K562 (cell line): ENCODE data around the gene STUB1. TPM values are rescaled to one million over a fixed set of nuclear protein-coding genes. Genes with fewer than 3 reads are reported as not detected.

Experiments
- CEBPG ChIP-seq, 3 experiments: fragments of 200-800 bp in 1 of 3; sonication (Bioruptor generic) in 1 of 3; sonication (generic) in 1 of 3; formaldehyde crosslinking in 1 of 3; IDR thresholded peaks in 2 of 3; conservative IDR thresholded peaks in 1 of 3; 2 replicates each; pipeline versions ENCODE4 v1.6.1 to v1.8.0; 2016 to 2022; ENCODE audit warnings: missing compliant biosample characterization in 2 of 3, missing genetic modification characterization in 2 of 3, mild to moderate bottlenecking in 1 of 3, missing genetic modification reagents in 1 of 3
- CHD1 ChIP-seq: fragments of 200-600 bp; sonication (generic); IDR thresholded peaks from one replicate; pipeline ENCODE4 v1.6.1; 2012; ENCODE audit warnings: mild to moderate bottlenecking, moderate library complexity, low read length, inconsistent platforms
- DPF2 ChIP-seq: fragments of 450-650 bp; IDR thresholded peaks from 2 replicates; pipeline ENCODE4 v1.6.1; 2016
- EZH2 ChIP-seq: IDR thresholded peaks from 2 replicates; pipeline ENCODE4 v1.6.1; 2012; ENCODE audit warnings: low read depth, mild to moderate bottlenecking, inconsistent platforms, low read length, borderline replicate concordance
- KDM4B ChIP-seq, 2 experiments: fragments of 450-650 bp in 1 of 2; sonication (generic) in 1 of 2; IDR thresholded peaks; 2 replicates each; pipeline ENCODE4 v1.6.1; 2016 to 2017; ENCODE audit warnings: borderline replicate concordance in 2 of 2, antibody characterized with exemption in 1 of 2, low read depth in 1 of 2, mild to moderate bottlenecking in 1 of 2
- MCM2 ChIP-seq: fragments of 450-650 bp; IDR thresholded peaks from 2 replicates; pipeline ENCODE4 v1.6.1; 2017; ENCODE audit warnings: low read depth, mild to moderate bottlenecking
- NR4A1 ChIP-seq, 2 experiments: fragments of 250-450 bp in 1 of 2; fragments of 450-650 bp in 1 of 2; sonication (Bioruptor Pico) in 1 of 2; IDR thresholded peaks; 2 replicates each; pipeline versions ENCODE4 v1.4.0 to v1.6.1; 2016 to 2020; ENCODE audit warnings: mild to moderate bottlenecking in 2 of 2, missing compliant biosample characterization in 1 of 2, missing genetic modification characterization in 1 of 2, moderate library complexity in 1 of 2
- POLR3G ChIP-seq: IDR thresholded peaks from 2 replicates; pipeline ENCODE4 v1.6.1; 2011; ENCODE audit not compliant: insufficient read length, insufficient replicate concordance; ENCODE audit errors: extremely low read depth
- SIRT6 ChIP-seq: IDR thresholded peaks from one replicate; pipeline ENCODE4 v1.6.1; 2012; ENCODE audit warnings: low read depth, mild to moderate bottlenecking, control low read depth, inconsistent platforms, low read length, moderate library complexity
- ZNF224 ChIP-seq: sonication (generic); formaldehyde crosslinking; IDR thresholded peaks from 2 replicates; pipeline ENCODE4 v1.8.0; 2022; ENCODE audit warnings: mild to moderate bottlenecking, missing genetic modification reagents
- ZNF57 ChIP-seq: fragments of 450-650 bp; formaldehyde crosslinking; IDR thresholded peaks from 2 replicates; pipeline ENCODE4 v1.4.0; 2020; ENCODE audit warnings: mild to moderate bottlenecking, moderate library complexity
- polyA plus RNA-seq, 8 experiments: library from polyadenylated mRNA; depleted of rRNA in 4 of 8; stranded (reverse) in 5 of 8; unstranded in 3 of 8; fragments of >200 nt; fragmentation: Nextera tagmentation in 2 of 8; fragmentation: Illumina TruSeq in 1 of 8; extraction: Ambion mirVana in 2 of 8; extraction: Trizol in 1 of 8; gene quantifications; 2 replicates each; pipeline versions ENCODE4 v1.2.1 to v1.2.3, GENCODE V29; 2011 to 2014; ENCODE audit warnings: inconsistent platforms in 1 of 8, missing spikeins in 1 of 8
- total RNA-seq, 7 experiments: library from RNA; depleted of rRNA in 6 of 7; stranded (reverse); fragments of >200 nt in 6 of 7; fragmentation: Illumina TruSeq in 2 of 7; extraction: Trizol in 2 of 7; gene quantifications; 2 replicates each; pipeline versions ENCODE4 v1.2.1 to v1.2.3, GENCODE V29; 2011 to 2021; ENCODE audit warnings: low replicate concordance in 1 of 7
- TF ChIP-seq, protein P1 (sequence below): fragments of 250-450 bp; sonication (Bioruptor Pico); IDR thresholded peaks from 2 replicates; pipeline ENCODE4 v1.8.0; 2022; ENCODE audit warnings: moderate library complexity, mild to moderate bottlenecking, inconsistent platforms
- TF ChIP-seq, protein P2 (sequence below): IDR thresholded peaks from 2 replicates; pipeline ENCODE4 v1.6.1; 2011; ENCODE audit not compliant: insufficient read length; ENCODE audit errors: extremely low read depth
- TF ChIP-seq, protein P3 (sequence below): fragments of 450-650 bp; IDR thresholded peaks from 2 replicates; pipeline ENCODE4 v1.6.1; 2018; ENCODE audit warnings: mild to moderate bottlenecking, low read depth; ENCODE audit not compliant: partially characterized antibody
- TF ChIP-seq, protein P4 (sequence below), 2 experiments: fragments of 150-350 bp in 1 of 2; IDR thresholded peaks; 2 replicates each; pipeline ENCODE4 v1.6.1; 2012 to 2016; ENCODE audit warnings: low read depth in 2 of 2, low read length in 2 of 2, mild to moderate bottlenecking in 1 of 2, moderate library complexity in 1 of 2

The STUB1 gene
- total and polyA plus RNA-seq, 9 of the 15 experiments (the other 6 are each of a cell fraction or from before 2014, with no cell fraction given): 10.6 to 251 (median 152) TPM

DNA sequence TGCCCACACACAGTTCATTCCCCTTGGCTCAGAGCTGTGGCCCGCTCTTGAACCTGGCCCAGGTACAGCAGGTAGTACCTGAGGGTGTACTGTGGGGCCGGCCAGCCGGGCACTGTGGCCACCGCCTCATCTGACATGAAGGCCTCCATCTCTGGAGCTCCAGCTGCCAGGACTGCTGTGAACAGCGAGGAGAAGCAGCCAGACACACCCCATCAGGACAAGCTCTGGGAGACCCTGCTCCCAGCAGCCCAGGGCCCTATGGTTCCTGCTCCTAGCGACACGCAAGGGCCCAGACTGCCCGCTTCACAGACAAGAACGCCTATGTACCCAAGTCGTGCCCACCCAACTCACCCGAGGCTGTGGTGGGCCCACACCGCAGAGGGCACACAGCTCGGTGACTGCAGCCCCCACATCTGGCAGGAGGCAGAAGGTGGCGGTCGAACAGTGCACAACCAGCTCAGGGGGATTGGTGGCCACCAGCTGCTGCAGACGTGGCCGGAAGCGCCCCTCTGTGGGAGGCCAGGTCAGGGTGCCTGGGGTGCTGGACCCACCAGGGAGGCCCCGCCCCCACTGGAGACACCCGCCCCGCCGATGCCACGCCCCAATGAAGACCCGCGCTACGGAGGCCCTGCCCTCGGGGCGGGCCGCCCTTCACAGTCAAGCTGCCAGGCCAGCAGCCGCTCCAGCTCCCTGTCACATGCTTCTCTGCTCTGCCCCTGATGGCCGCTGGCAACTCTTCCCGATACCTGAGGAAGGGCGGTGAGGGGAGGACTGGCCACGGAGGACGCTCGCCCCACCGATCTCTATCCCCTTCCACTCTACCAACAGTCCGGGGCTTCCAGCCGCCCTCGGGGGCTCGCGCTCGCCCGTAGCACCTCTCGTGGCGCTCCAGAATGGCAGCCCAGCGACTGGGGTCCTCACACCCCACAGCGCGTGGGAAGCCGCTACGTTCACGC is 1.1 kb upstream of the STUB1 start (continued):
- no peak for TF ChIP-seq POLR3G
- no peak for TF ChIP-seq SIRT6
- 0 out of 4 replicates have a peak, but pooled peaks of 1 of the 2 experiments have one; percentile 23 for TF ChIP-seq KDM4B (IDR thresholded peaks at IDR 0.05; ENCODE audit: borderline replicate concordance in 2 of 2, low read depth in 1 of 2)
- peak; percentile 92 for TF ChIP-seq CHD1
- no peak for TF ChIP-seq MCM2
- no peak for TF ChIP-seq ZNF224 (CRISPR knock-in tag)
- TF ChIP-seq, protein P1, sequence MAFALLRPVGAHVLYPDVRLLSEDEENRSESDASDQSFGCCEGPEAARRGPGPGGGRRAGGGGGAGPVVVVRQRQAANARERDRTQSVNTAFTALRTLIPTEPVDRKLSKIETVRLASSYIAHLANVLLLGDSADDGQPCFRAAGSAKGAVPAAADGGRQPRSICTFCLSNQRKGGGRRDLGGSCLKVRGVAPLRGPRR (CRISPR knock-in tag): no peak
- no peak for TF ChIP-seq EZH2
- TF ChIP-seq DPF2: peak; percentile 40; the same call in 1 of the 2 replicates
- TF ChIP-seq, protein P2, sequence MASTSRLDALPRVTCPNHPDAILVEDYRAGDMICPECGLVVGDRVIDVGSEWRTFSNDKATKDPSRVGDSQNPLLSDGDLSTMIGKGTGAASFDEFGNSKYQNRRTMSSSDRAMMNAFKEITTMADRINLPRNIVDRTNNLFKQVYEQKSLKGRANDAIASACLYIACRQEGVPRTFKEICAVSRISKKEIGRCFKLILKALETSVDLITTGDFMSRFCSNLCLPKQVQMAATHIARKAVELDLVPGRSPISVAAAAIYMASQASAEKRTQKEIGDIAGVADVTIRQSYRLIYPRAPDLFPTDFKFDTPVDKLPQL: no peak
- TF ChIP-seq CEBPG (CRISPR knock-in tag; IDR thresholded peaks at IDR 0.05): no peak
- TF ChIP-seq CEBPG (tag; conservative IDR thresholded peaks at IDR 0.05 in 1 of 2, IDR thresholded peaks at IDR 0.05 in 1 of 2): no peak
- TF ChIP-seq, protein P3, sequence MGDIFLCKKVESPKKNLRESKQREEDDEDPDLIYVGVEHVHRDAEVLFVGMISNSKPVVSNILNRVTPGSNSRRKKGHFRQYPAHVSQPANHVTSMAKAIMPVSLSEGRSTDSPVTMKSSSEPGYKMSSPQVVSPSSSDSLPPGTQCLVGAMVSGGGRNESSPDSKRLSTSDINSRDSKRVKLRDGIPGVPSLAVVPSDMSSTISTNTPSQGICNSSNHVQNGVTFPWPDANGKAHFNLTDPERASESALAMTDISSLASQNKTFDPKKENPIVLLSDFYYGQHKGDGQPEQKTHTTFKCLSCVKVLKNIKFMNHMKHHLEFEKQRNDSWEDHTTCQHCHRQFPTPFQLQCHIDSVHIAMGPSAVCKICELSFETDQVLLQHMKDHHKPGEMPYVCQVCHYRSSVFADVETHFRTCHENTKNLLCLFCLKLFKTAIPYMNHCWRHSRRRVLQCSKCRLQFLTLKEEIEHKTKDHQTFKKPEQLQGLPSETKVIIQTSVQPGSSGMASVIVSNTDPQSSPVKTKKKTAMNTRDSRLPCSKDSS: no peak
- TF ChIP-seq ZNF57: no peak
- TF ChIP-seq NR4A1 (CRISPR knock-in tag; IDR thresholded peaks at IDR 0.05): no peak
- TF ChIP-seq NR4A1 (tag; IDR thresholded peaks at IDR 0.05): no peak
- TF ChIP-seq, protein P4, sequence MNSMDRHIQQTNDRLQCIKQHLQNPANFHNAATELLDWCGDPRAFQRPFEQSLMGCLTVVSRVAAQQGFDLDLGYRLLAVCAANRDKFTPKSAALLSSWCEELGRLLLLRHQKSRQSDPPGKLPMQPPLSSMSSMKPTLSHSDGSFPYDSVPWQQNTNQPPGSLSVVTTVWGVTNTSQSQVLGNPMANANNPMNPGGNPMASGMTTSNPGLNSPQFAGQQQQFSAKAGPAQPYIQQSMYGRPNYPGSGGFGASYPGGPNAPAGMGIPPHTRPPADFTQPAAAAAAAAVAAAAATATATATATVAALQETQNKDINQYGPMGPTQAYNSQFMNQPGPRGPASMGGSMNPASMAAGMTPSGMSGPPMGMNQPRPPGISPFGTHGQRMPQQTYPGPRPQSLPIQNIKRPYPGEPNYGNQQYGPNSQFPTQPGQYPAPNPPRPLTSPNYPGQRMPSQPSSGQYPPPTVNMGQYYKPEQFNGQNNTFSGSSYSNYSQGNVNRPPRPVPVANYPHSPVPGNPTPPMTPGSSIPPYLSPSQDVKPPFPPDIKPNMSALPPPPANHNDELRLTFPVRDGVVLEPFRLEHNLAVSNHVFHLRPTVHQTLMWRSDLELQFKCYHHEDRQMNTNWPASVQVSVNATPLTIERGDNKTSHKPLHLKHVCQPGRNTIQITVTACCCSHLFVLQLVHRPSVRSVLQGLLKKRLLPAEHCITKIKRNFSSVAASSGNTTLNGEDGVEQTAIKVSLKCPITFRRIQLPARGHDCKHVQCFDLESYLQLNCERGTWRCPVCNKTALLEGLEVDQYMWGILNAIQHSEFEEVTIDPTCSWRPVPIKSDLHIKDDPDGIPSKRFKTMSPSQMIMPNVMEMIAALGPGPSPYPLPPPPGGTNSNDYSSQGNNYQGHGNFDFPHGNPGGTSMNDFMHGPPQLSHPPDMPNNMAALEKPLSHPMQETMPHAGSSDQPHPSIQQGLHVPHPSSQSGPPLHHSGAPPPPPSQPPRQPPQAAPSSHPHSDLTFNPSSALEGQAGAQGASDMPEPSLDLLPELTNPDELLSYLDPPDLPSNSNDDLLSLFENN (IDR thresholded peaks at IDR 0.05; ENCODE audit: low read depth in 2 of 2, low read length in 2 of 2): no peak
